Stomach (tissue), 9 donors: ENCODE results near the gene RNU6-8. TPM values are rescaled to one million over a fixed set of nuclear protein-coding genes. Genes with fewer than 3 reads are reported as not detected.

Source experiments
- DNase-seq, 2 donors: peaks; one replicate each; pipeline versions ENCODE4 v3.0.0 to v3.0.0-alpha.2; 2013 to 2019
- H3K27ac ChIP-seq, 5 donors: fragments of 200-600 bp in 4 of 5; sonication (generic) in 4 of 5; one replicate each; pipeline ENCODE4 v1.5.1; 2013 to 2019; ENCODE audit warnings: mild to moderate bottlenecking in 1 of 5, moderate library complexity in 1 of 5
- H3K27me3 ChIP-seq, 3 donors: fragments of 200-600 bp; sonication (generic); one replicate each; pipeline ENCODE4 v1.5.1; 2017 to 2019; ENCODE audit warnings: mixed run types in 1 of 3
- H3K36me3 ChIP-seq, 4 donors: fragments of 200-600 bp; sonication (generic); 1 replicate in 3 of 4; 2 replicates in 1 of 4; pipeline ENCODE4 v1.5.1; 2016 to 2019
- H3K4me1 ChIP-seq, 4 donors: fragments of 200-600 bp; sonication (generic); one replicate each; pipeline ENCODE4 v1.5.1; 2016 to 2019
- H3K4me3 ChIP-seq, 4 donors: fragments of 200-600 bp; sonication (generic) in 3 of 4; one replicate each; pipeline ENCODE4 v1.5.1; 2016 to 2019; ENCODE audit warnings: mild to moderate bottlenecking in 1 of 4
- H3K9me3 ChIP-seq, 4 donors: fragments of 200-600 bp; sonication (generic); one replicate each; pipeline ENCODE4 v1.5.1; 2016 to 2019
- EP300 ChIP-seq: sonication (generic); formaldehyde crosslinking; IDR thresholded peaks from one replicate; pipeline ENCODE4 v1.6.1; 2017; ENCODE audit warnings: antibody characterized with exemption
- POLR2A ChIP-seq, 4 donors: fragments of 450-650 bp; IDR thresholded peaks; one replicate each; pipeline ENCODE4 v1.6.1; 2016; ENCODE audit warnings: antibody characterized with exemption in 4 of 4, control low read depth in 2 of 4, mild to moderate bottlenecking in 1 of 4, moderate library complexity in 1 of 4
- POLR2AphosphoS5 ChIP-seq, 3 donors: sonication (generic); formaldehyde crosslinking; IDR thresholded peaks; one replicate each; pipeline ENCODE4 v1.6.1; 2016; ENCODE audit warnings: antibody characterized with exemption in 3 of 3
- WGBS, 5 donors: extraction: QIAGEN DNeasy Blood & Tissue Kit in 3 of 5; methylation state at CpG; one replicate each; pipeline versions ENCODE4 v1.1.5 to v1.1.7; 2013 to 2018; 5-methylcytosine and 5-hydroxymethylcytosine counted together
- intact Hi-C: fragments of 100-400 bp; cut with DNase I; formaldehyde crosslinking; loops from one replicate; pipeline ENCODE4 v1.15.1; 2023; ENCODE audit warnings: low total_unique reads
- polyA plus RNA-seq, 3 donors: library from polyadenylated mRNA; stranded (reverse); fragments of 200-250 nt; gene quantifications; one replicate each; pipeline ENCODE4 v1.2.3, GENCODE V29; 2013
- total RNA-seq, 5 donors: library from RNA; depleted of rRNA; stranded (reverse); fragments of >200 nt; gene quantifications; one replicate each; pipeline versions ENCODE4 v1.1.0 to v1.2.3, GENCODE V29; 2014 to 2016
- TF ChIP-seq, protein P1 (sequence below), 7 experiments: fragments of 450-650 bp in 4 of 7; fragments of 200-600 bp in 3 of 7; sonication (generic) in 3 of 7; IDR thresholded peaks; one replicate each; pipeline ENCODE4 v1.5.1; 2016 to 2019; ENCODE audit warnings: antibody characterized with exemption in 7 of 7, control low read depth in 2 of 7, mild to moderate bottlenecking in 1 of 7
- donor health status: healthy with polysubstance abuse.
- donor health status: Bipolar disorder and iron deficiency.
- donor health status: healthy.

RNU6-8 gene
- total and polyA plus RNA-seq, 8 donors = not detected

DNA sequence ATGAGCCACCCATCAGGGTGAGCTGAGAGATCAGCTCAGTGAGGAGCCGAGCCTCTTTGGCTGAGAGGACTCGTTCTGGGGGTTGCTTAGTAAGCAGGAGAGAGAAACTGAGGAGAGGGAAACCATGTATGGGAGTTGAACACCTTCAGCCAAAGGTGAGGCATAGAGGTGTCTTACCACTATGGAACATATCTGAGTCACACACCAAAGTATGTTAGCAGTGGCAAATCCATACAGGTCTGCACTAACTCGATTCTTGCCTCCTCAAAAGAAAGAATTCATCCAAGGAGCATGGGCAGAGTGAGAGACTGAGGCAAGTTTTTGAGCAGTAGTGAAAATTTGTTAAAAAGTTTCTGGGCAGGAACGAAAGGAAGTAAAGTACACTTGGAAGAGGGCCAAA is 46.7 kb upstream of the RNU6-8 start:
- Histone ChIP-seq H3K36me3 (no peaks in the 10 kb centered on the region), H3K4me3 (no peak overlapping the region), H3K9me3 (no peaks in the 10 kb centered on the region), H3K27ac (no peak overlapping the region), H3K27me3 (no peaks in the 10 kb centered on the region), H3K4me1 (peaks cover 0 to 9% (median 3%) of the 10 kb centered on the region in 4 donors)
- intact Hi-C loops = loop anchor here (5.0 to 10.0 kb wide), 3 partner anchors 177 to 735 kb away; no protein-coding TSS in a partner anchor
- TF ChIP-seq POLR2AphosphoS5 (IDR thresholded peaks at IDR 0.05) (no peak), EP300 (no peak), POLR2A (IDR thresholded peaks at IDR 0.05) (no peak)
- TF ChIP-seq, protein P1, sequence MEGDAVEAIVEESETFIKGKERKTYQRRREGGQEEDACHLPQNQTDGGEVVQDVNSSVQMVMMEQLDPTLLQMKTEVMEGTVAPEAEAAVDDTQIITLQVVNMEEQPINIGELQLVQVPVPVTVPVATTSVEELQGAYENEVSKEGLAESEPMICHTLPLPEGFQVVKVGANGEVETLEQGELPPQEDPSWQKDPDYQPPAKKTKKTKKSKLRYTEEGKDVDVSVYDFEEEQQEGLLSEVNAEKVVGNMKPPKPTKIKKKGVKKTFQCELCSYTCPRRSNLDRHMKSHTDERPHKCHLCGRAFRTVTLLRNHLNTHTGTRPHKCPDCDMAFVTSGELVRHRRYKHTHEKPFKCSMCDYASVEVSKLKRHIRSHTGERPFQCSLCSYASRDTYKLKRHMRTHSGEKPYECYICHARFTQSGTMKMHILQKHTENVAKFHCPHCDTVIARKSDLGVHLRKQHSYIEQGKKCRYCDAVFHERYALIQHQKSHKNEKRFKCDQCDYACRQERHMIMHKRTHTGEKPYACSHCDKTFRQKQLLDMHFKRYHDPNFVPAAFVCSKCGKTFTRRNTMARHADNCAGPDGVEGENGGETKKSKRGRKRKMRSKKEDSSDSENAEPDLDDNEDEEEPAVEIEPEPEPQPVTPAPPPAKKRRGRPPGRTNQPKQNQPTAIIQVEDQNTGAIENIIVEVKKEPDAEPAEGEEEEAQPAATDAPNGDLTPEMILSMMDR (IDR thresholded peaks at IDR 0.05) = no peak
- 67 to 89% (median 84%) methylated on average over 4 of the region's 4 CpGs for WGBS, 5 donors
- DNase-seq = no peak

DNA sequence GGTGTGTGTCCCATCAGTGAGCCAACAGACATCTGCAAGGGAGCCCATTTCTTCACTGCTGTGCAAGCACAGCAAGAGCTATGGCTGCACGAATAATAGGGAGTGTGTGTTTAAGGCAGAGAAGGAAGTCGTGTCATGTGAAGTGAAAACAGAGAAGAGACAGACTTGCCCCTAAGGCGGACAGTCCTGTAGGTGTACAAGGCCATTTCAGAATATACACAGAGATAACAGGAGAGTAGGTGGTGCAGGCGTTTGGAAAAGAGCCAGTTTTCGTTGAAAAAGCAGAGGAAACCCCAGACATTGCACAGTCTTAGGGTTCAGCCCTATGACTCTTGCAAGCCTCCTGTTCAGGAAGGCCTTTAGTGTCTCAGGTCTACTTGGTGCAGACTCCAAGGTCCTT is 46.3 kb upstream of the RNU6-8 start:
- Histone ChIP-seq H3K4me1 (peaks cover 0 to 9% (median 3%) of the 10 kb centered on the region in 4 donors), H3K27ac (no peak overlapping the region), H3K27me3 (no peaks in the 10 kb centered on the region), H3K36me3 (no peaks in the 10 kb centered on the region), H3K4me3 (no peak overlapping the region), H3K9me3 (no peaks in the 10 kb centered on the region)
- TF ChIP-seq EP300 = no peak
- TF ChIP-seq, protein P1 (IDR thresholded peaks at IDR 0.05) = no peak
- TF ChIP-seq POLR2A (IDR thresholded peaks at IDR 0.05) = no peak
- no peak for TF ChIP-seq POLR2AphosphoS5 (IDR thresholded peaks at IDR 0.05)
- intact Hi-C loops = loop anchor here (5.0 kb wide), 1 partner anchor 177 kb away; no protein-coding TSS in a partner anchor
- 72 to 88% (median 79%) methylated on average over 5 of the region's 5 CpGs for WGBS, 5 donors
- no peak for DNase-seq

DNA sequence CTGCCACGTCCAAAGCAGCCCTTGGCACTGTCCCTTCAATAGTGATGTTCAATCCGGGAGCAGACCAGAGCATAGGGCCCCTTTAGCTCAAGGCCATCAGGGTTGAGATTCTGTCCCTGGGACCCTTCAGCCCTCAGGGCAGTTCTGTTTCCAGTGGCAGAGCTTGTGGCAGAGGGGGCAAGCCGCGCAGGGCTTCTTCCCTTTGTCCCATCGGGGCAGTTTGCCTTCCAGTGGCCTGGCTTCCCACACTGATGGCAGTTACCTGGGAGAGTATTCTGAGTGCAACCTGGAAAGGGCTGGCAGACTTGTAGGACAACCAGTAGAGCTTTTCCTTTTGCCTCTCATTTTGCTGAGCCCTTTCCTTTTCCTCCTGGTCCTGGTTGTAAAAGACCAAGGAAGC is 43.7 kb upstream of the RNU6-8 start:
- no peaks in the 10 kb centered on the region for H3K9me3 ChIP-seq
- TF ChIP-seq POLR2AphosphoS5 (IDR thresholded peaks at IDR 0.05) (no peak), EP300 (no peak), POLR2A (IDR thresholded peaks at IDR 0.05) (no peak)
- TF ChIP-seq, protein P1 (IDR thresholded peaks at IDR 0.05) = no peak
- no peak overlapping the region for H3K4me3 ChIP-seq
- no peak for DNase-seq
- no peak overlapping the region for H3K27ac ChIP-seq
- intact Hi-C loops = loop anchor here (5.0 kb wide), 1 partner anchor 174 kb away; no protein-coding TSS in a partner anchor
- no peaks in the 10 kb centered on the region for H3K36me3 ChIP-seq
- H3K27me3 ChIP-seq = no peaks in the 10 kb centered on the region
- WGBS, 5 donors = 91 to 99% (median 91%) methylated on average over 5 of the region's 5 CpGs
- H3K4me1 ChIP-seq = peaks cover 0 to 3% (median 1%) of the 10 kb centered on the region in 4 donors

DNA sequence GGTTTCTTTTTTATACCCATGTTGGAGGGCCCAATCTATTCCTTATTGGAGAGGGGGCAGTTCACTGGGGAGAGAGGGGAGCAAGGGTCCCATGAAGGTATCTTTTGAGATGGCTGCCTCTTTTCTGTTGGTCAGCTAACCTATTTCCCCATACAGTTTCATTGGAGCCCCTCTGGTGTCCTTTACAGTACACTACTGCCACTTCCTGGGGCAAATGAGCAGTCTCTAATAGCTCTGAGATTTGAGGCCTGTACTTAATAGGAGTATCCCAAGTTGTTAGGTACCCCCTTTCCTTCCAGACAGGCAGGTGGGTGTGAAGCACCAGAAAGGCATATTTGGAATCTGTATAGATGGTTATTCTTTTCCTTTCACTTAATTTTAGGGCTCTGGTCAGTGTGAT is 41.3 kb upstream of the RNU6-8 start:
- H3K4me3 ChIP-seq = no peak overlapping the region
- TF ChIP-seq POLR2A (IDR thresholded peaks at IDR 0.05) = no peak
- intact Hi-C loops = no loop called here
- peaks cover 0 to 10% (median 2%) of the 10 kb centered on the region in 4 donors for H3K9me3 ChIP-seq
- H3K4me1 ChIP-seq = no peaks in the 10 kb centered on the region
- no peak overlapping the region for H3K27ac ChIP-seq
- DNase-seq = no peak
- no peaks in the 10 kb centered on the region for H3K27me3 ChIP-seq
- no peaks in the 10 kb centered on the region for H3K36me3 ChIP-seq

DNA sequence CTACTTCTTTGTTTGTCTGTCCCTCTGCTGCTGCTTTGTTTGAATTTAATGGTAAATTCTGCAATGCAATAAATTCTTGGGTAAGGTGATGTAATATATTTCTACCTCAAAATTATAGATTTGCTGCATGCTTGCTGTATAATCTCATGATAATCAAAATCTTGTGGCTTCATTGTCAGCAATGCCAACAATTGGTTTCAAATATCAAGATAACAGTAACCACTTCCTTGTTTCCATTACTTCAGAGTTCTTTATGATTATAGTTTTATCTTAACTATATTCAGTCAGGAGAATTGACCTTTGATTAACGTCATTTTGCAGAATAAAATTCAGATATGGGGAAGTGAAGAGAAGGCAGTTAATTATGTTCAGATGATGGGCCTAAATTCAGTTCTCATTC is 30.2 kb upstream of the RNU6-8 start:
- 25 to 42% (median 29%) methylated on average over 1 of the region's 1 CpG for WGBS, 5 donors
- peaks cover 0 to 23% (median 0%) of the 10 kb centered on the region in 4 donors for H3K4me1 ChIP-seq
- no peaks in the 10 kb centered on the region for H3K27me3 ChIP-seq
- no peak overlapping the region for H3K27ac ChIP-seq
- H3K4me3 ChIP-seq = no peak overlapping the region
- intact Hi-C loops = no loop called here
- no peaks in the 10 kb centered on the region for H3K36me3 ChIP-seq
- TF ChIP-seq EP300 (no peak), POLR2A (IDR thresholded peaks at IDR 0.05) (no peak), POLR2AphosphoS5 (IDR thresholded peaks at IDR 0.05) (no peak)
- TF ChIP-seq, protein P1 (IDR thresholded peaks at IDR 0.05) = no peak
- DNase-seq = no peak
- H3K9me3 ChIP-seq = no peaks in the 10 kb centered on the region
